HG03378 (cell line): ENCODE results near the gene MME.
"Not testable (repeated sequence)": the region's sequence is repeated elsewhere in the genome, so short reads cannot be mapped to it uniquely, and the experiment has no call there.

Source experiments
- ATAC-seq: cut with Tn5 transposase; IDR thresholded peaks from one replicate; pipeline ENCODE4 v1.9.1; 2021; ENCODE audit warnings: mild to moderate bottlenecking, moderate library complexity; ENCODE audit not compliant: unreplicated experiment

Gene MME

DNA sequence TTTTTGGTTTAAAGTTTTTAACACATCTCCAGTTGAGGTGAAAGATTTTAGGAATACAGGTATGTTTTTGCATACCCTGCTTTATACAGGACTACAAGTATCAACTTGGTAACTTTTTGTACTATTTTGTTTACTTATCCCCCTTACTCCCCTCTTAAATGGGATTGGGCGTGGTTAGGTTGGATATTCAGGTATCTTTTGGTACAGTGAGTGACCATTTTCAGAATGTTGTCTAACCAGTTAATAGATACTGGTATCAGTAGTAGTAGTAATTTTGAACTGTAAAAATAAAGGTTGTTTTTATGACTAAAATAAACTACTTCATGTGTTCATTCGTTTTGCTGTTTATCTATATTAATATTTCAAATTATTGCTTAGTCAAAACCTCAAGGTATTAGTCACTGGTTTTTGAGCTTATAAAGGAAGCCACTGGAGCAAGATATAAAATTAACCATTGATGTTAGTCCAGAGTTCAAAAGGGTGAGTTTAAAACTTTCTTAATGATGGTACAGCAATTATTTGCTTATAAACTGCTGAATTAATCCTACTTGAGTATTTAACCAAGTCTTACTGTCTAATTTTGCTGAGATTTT lies 3.3 kb downstream of the MME start:
- no peak for ATAC-seq

DNA sequence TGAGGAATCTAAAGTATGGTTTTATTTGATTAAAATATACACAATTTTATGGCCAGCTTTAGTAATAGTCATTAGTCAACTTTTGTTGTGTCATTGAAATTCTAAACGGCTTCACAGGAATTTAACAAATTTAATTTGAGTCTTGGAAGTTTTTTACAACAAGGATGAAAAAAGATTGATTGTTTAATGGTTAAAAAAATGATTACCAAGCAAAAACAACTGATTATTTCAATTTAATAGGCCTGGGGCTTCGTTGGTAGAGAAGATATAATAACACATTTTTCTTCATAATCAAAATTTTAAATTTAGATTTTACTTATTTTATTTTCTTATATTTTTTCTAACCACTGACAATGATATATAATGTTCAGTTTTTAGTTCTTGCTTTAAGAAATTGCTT lies 4.4 kb downstream of the MME start:
- ATAC-seq = no peak

DNA sequence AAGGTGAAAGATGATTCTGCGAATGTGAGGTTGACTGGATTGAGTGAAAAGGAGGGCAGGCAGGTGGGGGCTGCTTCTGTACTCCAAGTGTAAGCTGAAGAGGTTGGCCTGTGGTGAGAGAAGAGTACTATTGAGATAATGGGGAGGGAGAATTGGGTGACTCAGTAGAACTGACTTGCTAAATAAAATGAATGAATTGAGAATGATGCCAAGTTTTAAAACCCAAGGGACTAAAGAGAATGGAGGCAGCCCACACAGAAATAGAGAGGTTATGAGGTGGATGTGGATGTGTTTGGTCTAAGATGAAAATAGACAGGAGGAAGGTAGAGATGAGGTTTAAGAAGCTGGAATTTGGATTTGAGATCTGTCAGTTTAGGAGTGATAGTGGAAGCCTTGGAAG lies 5.9 kb downstream of the MME start:
- no peak for ATAC-seq

DNA sequence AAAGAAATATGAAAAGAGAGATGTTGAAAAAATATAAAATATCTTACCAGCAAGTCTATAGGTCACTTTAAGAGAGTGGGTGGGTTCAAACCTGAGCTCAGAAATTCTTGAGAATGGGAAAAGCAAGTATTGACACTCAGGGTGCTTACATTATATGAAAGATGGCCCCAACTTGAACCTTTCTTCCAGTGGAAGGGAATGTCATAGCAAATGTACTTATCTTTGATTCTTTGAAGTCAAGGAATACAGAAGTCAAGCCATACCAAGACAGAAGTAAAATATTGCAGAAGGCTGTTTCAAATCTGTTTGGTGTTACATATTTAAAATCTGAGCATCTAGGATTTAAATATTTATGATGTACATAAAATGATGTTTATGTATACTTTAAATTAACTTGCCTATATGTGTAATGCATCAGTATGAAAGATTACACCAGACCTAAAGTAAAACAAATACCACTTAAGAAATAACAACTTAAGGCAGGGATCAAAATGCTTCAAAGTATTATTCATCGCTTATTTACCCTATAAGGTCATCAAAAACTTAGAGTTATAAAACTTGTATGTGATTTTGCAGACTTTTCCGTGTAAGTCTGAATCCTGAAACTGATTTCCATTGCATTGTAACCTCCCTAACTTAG lies 8.7 kb downstream of the MME start:
- no peak for ATAC-seq

DNA sequence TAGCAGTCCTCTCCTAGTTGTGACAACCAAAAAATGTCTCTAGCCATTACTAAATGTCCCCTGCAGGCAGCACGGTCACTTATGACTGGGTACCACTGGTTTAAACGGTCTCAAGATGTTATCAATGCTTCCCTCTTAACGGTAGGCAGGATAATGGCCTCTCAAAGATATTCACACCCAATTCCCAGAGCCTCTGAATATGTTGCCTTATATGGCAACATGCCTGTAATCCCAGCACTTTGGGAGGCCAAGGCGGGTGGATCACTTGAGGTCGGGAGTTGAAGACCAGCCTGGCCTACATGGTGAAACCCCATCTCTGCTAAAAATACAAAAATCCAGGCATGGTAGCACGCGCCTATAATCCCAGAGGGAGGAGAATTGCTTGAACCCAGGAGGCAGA lies 9.4 kb downstream of the MME start:
- ATAC-seq = no peak

DNA sequence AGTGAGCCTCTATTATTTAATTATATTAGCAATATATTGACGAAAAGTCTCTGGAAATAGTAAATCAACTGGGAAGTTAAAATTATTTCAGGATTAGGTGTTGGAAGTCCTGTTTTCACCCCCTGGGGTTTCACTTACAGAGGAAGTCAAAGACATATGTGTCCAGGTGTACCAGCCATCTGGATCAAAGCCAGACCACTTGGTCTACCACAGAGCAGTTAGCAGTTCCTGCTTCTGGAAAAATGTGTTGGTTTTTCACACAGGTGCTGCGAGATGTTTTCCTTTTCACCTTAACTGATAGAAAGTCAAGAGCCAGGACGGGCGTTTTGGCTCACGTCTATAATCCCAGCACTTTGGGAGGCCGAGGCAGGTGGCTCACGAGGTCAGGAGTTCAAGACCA lies 13.1 kb downstream of the MME start:
- no peak for ATAC-seq

DNA sequence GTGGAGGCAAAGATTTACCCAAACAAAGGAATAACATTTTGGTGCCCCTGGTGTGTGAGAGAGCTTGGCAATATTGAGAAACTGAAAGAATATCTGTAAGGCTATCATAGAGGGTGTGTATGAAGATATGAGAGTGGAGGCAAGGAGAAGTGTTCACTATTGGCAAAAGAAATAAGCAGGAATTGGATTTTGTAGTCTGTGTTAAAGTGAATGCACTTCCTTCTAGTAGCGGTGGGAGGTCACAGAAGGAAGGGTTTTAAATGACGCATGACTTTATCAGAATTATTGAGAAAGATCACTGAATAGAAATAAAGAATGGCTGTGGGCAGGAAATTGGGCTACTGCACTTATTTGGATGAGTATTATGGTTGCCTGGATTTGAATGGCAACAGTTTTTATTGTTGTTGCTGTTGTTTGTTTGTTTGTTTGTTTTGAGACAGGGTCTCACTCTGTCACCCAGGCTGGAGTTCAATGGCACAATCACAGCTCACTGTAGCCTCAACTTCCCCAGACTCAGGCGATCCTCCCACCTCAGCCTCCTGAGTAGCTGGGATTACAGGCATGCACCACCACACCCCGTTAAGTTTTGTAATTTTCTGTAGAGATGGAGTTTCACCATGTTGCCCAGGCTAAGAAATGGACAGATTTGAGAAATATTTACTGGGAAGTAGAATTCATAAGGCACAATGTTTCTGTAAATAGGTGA lies 16.3 kb downstream of the MME start:
- ATAC-seq = no peak

DNA sequence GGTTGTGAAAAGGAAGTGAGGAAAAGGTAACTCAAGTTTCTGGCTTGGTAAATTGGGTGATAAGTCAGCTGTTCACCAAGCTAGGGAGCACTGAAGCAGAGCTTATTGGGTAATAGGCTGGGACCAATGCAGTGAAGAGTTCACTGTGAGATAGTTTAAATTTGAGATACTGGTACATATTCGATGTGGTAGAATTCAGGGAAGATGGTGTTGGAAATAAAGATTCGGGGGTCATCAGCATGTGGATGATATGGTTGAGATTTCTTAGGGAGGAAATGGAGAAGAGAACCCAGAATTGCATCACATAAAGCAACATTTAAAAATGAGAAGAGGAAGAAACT lies 16.9 kb downstream of the MME start:
- ATAC-seq = no peak

DNA sequence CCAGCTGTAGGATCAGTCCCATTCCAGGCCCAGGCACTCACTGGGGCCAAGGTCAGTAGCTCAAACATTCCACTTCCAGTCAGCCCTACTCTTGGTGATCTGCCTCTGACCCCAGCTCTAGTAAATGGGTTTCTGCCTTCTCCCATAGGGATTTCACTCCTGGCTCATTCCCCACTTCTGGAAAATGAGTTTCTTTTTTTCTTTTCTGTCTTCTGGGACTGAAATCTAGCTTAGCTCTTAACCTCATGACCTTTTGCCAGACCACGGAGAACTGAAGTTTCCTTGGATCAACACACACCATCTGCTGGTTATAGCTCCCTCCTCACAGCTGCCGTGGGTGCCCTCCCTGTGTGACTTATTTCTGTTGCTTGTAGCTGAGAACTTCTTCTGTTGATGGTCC lies 21.3 kb downstream of the MME start:
- no peak for ATAC-seq

DNA sequence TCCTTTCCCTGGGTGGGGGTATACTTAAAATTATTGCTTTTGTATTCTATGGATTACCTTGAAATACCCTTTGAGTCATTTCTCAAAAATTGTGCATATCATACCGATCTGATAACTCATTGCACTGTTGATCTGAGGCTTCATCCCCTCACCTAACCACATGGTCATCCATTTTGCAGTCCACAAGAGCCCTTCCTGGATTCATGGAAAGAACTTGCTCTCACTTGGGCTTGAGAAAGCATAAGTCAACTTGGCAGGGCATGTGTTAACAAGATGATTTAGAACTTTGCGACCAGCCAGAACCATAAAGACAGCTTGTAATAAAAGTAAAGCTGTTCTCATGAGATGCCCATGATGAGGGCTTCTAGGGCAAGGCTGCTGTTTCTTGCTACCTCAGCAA lies 22.2 kb downstream of the MME start:
- no peak for ATAC-seq

DNA sequence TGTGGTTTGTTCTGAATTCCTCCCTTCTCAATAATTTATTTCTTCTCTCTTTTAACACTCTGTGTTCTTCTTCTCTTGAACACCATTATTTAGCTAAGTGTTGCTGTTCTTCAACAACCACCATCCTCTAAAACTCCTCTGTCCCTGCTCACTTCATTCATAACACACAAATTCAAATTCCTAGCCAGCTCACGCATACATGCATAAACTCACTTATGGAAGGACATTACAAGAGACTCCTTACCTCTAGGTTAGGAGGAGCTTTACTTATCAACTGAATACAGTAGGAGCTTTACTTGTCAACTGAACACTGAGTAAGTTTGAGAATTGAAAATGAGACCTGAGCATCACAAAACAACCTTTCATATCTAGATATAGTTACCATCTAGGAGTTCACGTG lies 23.6 kb downstream of the MME start:
- no peak for ATAC-seq

DNA sequence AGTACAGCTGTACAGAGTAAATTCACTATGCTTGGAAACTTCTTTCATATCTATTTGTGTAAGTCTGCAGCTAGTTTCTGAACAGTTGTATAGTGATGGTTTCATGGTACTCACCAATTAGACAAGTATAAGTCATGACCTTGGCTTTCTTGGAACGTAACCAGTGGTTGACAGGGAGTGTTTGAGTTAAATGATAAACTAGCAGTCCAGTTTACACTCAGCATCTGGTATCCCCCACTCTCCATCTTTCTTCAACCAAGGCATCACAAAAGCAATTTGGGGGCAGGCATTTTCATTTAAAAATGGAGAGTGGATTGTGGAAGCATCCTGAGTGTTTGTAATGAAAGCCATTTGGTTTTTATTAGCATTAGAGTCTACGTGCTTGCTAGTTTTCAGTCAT lies 26.0 kb downstream of the MME start:
- ATAC-seq = no peak

DNA sequence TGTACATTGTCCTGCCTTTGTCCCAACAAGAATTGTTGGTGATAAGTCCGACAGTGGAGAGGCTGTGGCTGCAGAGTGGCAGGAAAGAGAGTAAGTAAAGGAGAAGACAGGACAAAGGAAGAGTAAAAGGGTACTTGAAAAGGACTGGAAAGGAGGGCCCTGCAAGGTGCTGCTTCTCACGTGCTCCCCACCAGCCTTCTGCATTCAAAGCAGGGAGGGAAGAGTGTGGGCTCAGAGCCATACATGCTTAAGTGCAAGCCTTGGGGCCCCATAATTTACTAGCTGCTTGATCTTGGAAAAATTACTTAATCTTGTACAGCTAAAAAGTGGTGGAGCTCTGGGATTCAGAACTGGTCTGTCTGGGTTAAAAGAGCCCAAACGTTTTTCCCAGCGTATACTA lies 29.9 kb downstream of the MME start:
- no peak for ATAC-seq

DNA sequence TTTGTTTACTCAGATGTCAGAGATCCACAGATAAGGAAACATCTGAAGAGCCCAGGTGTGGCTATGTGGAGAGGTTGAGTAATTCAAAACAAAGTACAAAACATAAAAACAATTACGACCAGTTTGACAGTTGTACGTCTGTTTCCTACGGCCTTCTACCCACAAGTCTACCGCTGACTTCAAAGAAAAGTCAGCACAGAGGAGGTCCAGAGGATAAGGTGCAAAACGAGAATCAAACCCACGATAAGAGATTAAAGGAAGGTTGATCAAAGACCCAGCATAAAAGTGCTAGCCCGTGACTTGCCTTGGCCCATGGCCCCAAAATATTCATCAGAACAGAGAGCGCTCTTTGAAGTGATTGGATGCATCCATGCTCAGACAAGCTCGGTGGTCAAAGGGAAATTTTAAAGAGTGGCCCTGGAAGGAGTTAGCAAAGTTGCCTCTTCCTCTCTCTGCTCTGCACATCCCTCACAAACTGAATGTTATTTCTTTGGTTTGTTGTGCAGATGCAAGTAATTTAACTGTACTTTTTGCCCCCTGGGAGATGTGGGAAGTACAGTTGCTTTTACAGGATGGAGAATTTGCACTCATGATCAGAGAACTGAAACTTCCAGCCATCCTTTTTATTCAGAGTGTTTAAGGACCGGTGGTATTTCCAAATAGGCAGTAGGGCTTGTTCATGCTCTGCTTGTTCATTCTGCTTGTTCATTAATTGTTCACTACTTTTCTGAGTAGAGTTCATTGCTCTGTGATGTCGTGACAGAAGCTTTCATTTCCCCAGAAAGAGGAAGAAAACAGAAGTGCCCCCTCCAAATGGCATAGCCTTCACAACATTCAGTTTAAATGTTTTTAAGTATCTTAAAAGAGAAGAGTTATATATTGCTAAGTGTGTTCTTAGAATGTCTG lies 31.1 kb downstream of the MME start:
- ATAC-seq = no peak

DNA sequence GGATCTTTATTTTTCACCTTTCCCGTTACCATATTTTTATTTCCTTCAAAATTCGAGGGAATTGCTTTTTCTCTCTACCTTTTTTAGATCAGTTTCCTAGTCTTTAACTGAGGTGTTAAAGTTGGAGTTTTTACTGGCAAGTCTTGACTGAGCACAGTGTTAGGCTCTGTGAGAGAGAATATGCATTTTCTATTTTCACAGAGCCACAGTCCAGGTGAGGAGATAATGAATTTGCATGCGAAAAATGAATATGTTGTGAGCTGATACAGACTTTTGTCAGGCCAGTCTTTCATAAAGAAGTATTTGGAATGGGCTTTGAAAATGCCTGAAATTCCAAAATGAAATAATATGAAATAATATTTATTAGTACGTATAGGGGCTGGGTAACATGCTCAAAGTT lies 31.9 kb downstream of the MME start:
- ATAC-seq = no peak

DNA sequence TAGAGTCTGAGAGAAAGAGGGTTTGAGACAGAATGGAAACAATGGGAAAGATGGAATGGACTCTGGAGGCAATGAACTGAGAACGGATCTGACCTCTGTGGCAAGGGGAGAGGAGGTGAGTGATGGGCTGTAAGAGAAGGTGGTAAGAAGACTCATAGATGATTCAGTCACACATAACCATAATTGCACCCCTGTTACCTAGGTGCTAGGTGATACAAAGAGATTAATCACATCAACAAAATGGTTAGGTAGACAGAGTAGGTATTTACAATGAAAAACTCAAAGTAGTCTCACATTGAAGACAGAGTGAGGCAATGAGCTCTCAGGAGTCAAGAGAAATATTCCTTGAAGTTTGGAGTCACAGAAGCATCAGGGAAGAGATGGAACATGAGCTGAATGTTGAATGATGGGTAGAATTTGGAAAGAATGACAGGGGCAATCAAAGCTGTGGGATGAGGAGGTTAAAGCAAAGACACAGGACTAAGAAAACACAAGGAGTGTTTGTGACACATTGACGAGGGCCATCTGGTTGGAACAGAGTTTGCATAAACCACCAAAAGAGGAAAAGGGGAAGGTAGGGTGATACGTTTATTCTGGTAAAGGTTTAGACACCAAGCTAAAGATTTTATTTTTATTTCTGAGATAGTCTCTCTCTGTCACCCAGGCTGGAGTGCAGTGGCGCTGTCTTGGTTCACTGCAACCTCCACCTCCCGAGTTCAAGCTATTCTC lies 32.7 kb downstream of the MME start:
- no peak for ATAC-seq

DNA sequence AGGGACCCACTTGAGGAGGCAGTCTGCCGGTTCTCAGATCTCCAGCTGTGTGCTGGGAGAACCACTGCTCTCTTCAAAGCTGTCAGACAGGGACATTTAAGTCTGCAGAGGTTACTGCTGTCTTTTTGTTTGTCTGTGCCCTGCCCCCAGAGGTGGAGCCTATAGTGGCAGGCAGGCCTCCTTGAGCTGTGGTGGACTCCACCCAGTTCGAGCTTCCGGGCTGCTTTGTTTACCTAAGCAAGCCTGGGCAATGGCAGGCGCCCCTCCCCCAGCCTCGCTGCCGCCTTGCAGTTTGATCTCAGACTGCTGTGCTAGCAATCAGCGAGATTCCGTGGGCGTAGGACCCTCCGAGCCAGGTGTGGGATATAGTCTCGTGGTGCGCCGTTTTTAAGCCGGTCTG lies 44.6 kb downstream of the MME start:
- not testable (repeated sequence) for ATAC-seq

DNA sequence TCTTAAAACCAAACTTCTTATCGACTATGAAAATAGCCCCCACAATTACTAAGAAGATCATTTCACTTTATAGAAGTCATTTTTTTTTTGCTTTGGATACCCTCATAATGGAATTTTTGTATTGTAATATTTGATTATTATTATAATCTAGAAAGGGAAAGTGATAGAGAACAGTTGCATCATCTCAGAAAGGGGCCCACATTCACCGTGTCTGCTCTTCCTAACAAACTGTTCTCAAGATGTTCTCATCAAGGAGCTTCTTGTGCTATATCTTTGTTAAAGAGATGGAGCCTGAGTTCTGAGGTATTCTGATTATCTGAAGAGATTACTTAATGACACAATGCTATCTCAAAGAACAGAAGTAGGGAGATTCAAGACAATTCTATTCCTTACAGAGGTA lies 49.3 kb downstream of the MME start:
- no peak for ATAC-seq

DNA sequence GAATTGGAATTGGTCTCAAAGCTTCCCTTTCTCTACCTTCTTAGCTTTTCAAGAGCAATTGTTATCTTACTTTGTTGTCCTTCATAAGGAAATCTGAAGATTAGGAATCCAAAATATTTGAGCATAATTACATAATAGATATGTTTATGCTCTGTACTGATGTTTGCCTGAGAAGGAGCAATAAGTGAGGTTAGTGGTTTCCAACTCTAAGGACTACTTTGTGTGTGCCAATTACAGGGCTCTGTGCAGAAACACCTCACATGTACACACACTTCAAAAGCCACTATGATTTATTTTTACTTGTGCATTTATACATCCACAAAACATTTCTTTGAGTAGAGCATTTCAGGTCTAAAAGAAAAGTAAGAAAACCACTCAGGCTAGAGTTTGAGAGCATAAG lies 49.9 kb downstream of the MME start:
- no peak for ATAC-seq

DNA sequence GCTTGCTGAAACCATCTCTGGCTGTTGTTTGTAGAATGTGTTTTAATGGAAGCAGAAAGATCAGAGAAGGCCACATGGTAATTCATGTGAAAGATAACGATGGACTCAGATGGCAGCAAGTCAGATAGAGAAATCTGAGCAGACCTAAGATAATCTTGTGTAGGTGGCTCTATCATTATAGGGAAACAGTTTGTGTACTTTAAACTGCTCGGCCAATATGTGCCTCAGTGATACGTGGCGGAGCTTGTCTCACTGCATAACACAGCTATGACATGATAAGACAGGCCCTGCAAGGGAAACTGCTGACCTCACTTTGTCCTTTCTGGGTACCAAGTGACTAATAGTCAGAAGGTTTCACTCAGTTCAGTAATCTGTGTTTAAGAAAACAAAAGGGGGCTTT lies 51.0 kb downstream of the MME start:
- peak; percentile 96 for ATAC-seq

DNA sequence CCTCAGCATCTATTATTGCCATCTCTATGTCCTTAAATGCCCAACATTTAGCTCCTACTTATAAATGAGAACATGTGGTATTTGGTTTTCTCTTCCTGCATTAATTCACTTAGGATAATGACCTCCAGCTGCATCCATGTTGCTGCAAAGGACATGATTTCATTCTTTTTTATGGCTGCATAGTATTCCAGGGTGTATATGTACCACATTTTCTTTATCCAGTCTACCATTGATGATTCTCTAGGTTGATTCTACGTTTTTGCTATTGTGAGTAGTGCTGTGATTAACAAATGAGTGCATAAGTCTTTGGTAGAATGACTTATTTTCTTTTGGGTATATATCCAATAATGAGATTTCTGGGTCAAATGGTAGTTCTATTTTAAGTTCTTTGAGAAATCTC lies 54.2 kb downstream of the MME start:
- ATAC-seq = not testable (repeated sequence)
